Measurements from ENCODE around the gene MAN2A2. TPM values are rescaled to one million over a fixed set of nuclear protein-coding genes. Genes with fewer than 3 reads are reported as not detected.

MAN2A2 gene
- total and polyA plus RNA-seq, 2 of the 8 experiments (the other 6 are each of a cell fraction or from before 2014, with no cell fraction given): 23.1 to 29.7 TPM

GRCh38 chr15:90930861-90931574 lies 27.9 kb downstream of the MAN2A2 start:
- no peak for TF ChIP-seq RBBP5 (IDR thresholded peaks at IDR 0.05; ENCODE audit: borderline replicate concordance, low read depth, low read length)
- no peak for TF ChIP-seq BACH1 (IDR thresholded peaks at IDR 0.05; ENCODE audit: low read length)
- TF ChIP-seq E2F6 (IDR thresholded peaks at IDR 0.05): no peak
- TF ChIP-seq CBX5 (IDR thresholded peaks at IDR 0.05; ENCODE audit: low read depth, low read length): no peak
- TF ChIP-seq EP300 (IDR thresholded peaks at IDR 0.05; ENCODE audit: borderline replicate concordance in 1 of 2, low read depth in 2 of 2, low read length in 2 of 2): no peak
- no peak for TF ChIP-seq RXRA (IDR thresholded peaks at IDR 0.05; ENCODE audit: insufficient read depth, low read depth, low read length)
- no peak for TF ChIP-seq PHF8 (conservative IDR thresholded peaks at IDR 0.05; ENCODE audit: low read depth, low read length)
- POLR2A ChIA-PET (ENCODE audit: partially characterized antibody): interaction anchor here (0.8 to 5.0 kb wide), 8 partner anchors 10 to 261 kb away, joined by 3 to 24 read pairs (median 3); partner anchors contain the start of genes BLM and MAN2A2
- FAIRE-seq: no peak

More at GRCh38 chr15:90930861-90931574, 27.9 kb downstream of the MAN2A2 start:
- Histone ChIP-seq H3K4me1 (replicated peaks in 1 of 4; ENCODE audit: control insufficient read depth in 3 of 4, insufficient read depth in 4 of 4, low read length in 3 of 4) (peaks cover 0 to 10% (median 5%) of the 10 kb centered on the region in 4 experiments; a peak in 6 of 7 replicates), H2BK20ac (ENCODE audit: low read length) (no peak overlapping the region), H3K79me2 (ENCODE audit: control insufficient read depth in 1 of 2, insufficient read depth in 2 of 2, low read length in 2 of 2) (no peaks in the 10 kb centered on the region), H3K23me2 (ENCODE audit: low read depth, low read length) (peaks cover 11% of the 10 kb centered on the region; the same call in 1 of the 2 replicates), H3K23ac (ENCODE audit: insufficient read length) (no peak overlapping the region), H2BK120ac (replicated peaks; ENCODE audit: low read depth, low read length) (no peak overlapping the region), H3K9ac (replicated peaks in 1 of 4; ENCODE audit: extremely low read depth in 1 of 4, low read depth in 3 of 4, low read length in 3 of 4) (no peak overlapping the region), H2BK12ac (ENCODE audit: low read depth, low read length) (no peak overlapping the region), H3K14ac (ENCODE audit: insufficient read length) (no peak overlapping the region), H3K4ac (replicated peaks; ENCODE audit: insufficient read length, low read depth, low read length) (no peak overlapping the region), H4K5ac (ENCODE audit: insufficient read length, low read depth, low read length) (no peak overlapping the region), H3K27ac (ENCODE audit: low read depth, low read length) (no peak overlapping the region), H3K18ac (ENCODE audit: extremely low read depth, low read length) (no peak overlapping the region), H4K91ac (replicated peaks; ENCODE audit: insufficient read length, low read length) (no peak overlapping the region), H3K9me3 (ENCODE audit: insufficient read depth in 2 of 2, low read depth in 1 of 2, low read length in 1 of 2) (no peaks in the 10 kb centered on the region), H3K4me3 (ENCODE audit: extremely low read depth in 1 of 4, insufficient read depth in 2 of 4, low read depth in 3 of 4, low read length in 4 of 4) (peak overlapping the region in 1 of 4 experiments; percentile 82; a peak in 1 of 8 replicates), H2AFZ (ENCODE audit: low read length) (no peak overlapping the region), H3K4me2 (ENCODE audit: insufficient read depth in 1 of 2, low read depth in 2 of 2, low read length in 2 of 2) (peak overlapping the region; percentile 47 to 93; a peak in 3 of 4 replicates), H3K27me3 (replicated peaks in 1 of 4; ENCODE audit: control insufficient read depth in 3 of 4, extremely low read depth in 1 of 4, insufficient read depth in 3 of 4, low read length in 3 of 4) (0 out of 7 replicates have a peak, but pooled peaks cover 0 to 4% (median 0%) of the 10 kb centered on the region in 4 experiments), H3K56ac (replicated peaks; ENCODE audit: insufficient read length, low read depth, low read length) (no peak overlapping the region), H2BK15ac (ENCODE audit: low read length) (no peak overlapping the region), H3K36me3 (ENCODE audit: control insufficient read depth in 2 of 4, insufficient read depth in 4 of 4, low read length in 3 of 4) (no peaks in the 10 kb centered on the region), H4K20me1 (replicated peaks in 1 of 2; ENCODE audit: control insufficient read depth in 1 of 2, insufficient read depth in 2 of 2, low read length in 2 of 2) (no peaks in the 10 kb centered on the region), H2AK5ac (ENCODE audit: low read depth, low read length) (no peak overlapping the region), H4K8ac (ENCODE audit: extremely low read depth, insufficient read depth, low read length) (peak overlapping the region; percentile 5; the same call in 1 of the 2 replicates), H3K79me1 (ENCODE audit: low read depth, low read length) (no peaks in the 10 kb centered on the region; the same call in 1 of the 2 replicates), H2BK5ac (ENCODE audit: low read depth, low read length) (no peak overlapping the region)
- WGBS, 2 experiments (ENCODE audit: extremely low coverage in 1 of 2, insufficient coverage in 1 of 2, insufficient read length in 1 of 2, insufficient replicate concordance in 2 of 2, low coverage in 1 of 2, low lambda C conversion rate in 2 of 2, missing lambda C conversion rate in 1 of 2): 92% methylated on average over 15 of the region's 15 CpGs; no CpG with 5 or more reads in 1 of the 2 experiments
- CTCF ChIA-PET (ENCODE audit: partially characterized antibody): interaction anchor here (0.6 to 20.7 kb wide), 37 partner anchors 9 to 922 kb away, joined by 3 to 306 read pairs (median 6); partner anchors contain the start of genes FES, FURIN, MAN2A2 and RCCD1
- no peak for DNase-seq (ENCODE audit: low read depth in 1 of 2, low spot score in 2 of 2)
